GM10266 (cell line): Measurements from ENCODE around the gene SLC26A8.
A peak's percentile ranks its signal among the peaks of the same experiment; 100 is the strongest.

Source experiments
- DNase-seq: peaks from one replicate; pipeline ENCODE4 v3.0.0; 2012; ENCODE audit errors: extremely low spot score
- CTCF ChIP-seq: IDR thresholded peaks from 2 replicates; pipeline ENCODE4 v1.5.1; 2012; ENCODE audit warnings: mild to moderate bottlenecking, low read depth; ENCODE audit not compliant: control insufficient read depth, insufficient read depth; ENCODE audit errors: missing control alignments

SLC26A8 gene

GRCh38 chr6:35973670-35974222 is 50.7 kb downstream of the SLC26A8 start:
- DNase-seq = peak; percentile 60
- TF ChIP-seq CTCF = no peak

- no peak for TF ChIP-seq CTCF
- DNase-seq = no peak
These were observed 51.7 kb downstream of the SLC26A8 start for GRCh38 chr6:35972471-35973367.

- no peak for TF ChIP-seq CTCF
- DNase-seq = no peak
These were observed 54.3 kb downstream of the SLC26A8 start for GRCh38 chr6:35970181-35970580.

GRCh38 chr6:35969646-35970045 is 54.8 kb downstream of the SLC26A8 start:
- no peak for DNase-seq
- no peak for TF ChIP-seq CTCF

GRCh38 chr6:35968821-35969220 is 55.6 kb downstream of the SLC26A8 start:
- DNase-seq = no peak
- TF ChIP-seq CTCF = no peak

GRCh38 chr6:35967076-35967774 is 57.2 kb downstream of the SLC26A8 start:
- no peak for DNase-seq
- TF ChIP-seq CTCF = no peak
